ENCODE results near the gene SEC14L3. TPM values are rescaled to one million over a fixed set of nuclear protein-coding genes. Genes with fewer than 3 reads are reported as not detected.

SEC14L3 gene
- total and polyA plus RNA-seq, 2 donors (not counting 3 experiments of a cell fraction or from before 2014, with no cell fraction given): not detected

- no TSS peak for BruUV-seq (replicated peaks)
- ChIA-PET POLR2A (no interaction called here), CTCF (no interaction called here)
- Histone ChIP-seq H3K27me3 (ENCODE audit: control insufficient read depth in 2 of 2, insufficient read depth in 2 of 2, low read length in 2 of 2) (no peaks in the 10 kb centered on the region), H3K9me3 (replicated peaks; ENCODE audit: control insufficient read depth, insufficient read depth, low read length) (no peaks in the 10 kb centered on the region), H3K79me2 (ENCODE audit: control insufficient read depth, insufficient read depth, low read length) (no peaks in the 10 kb centered on the region), H3K4me1 (ENCODE audit: control insufficient read depth, extremely low read depth, insufficient read depth, low read length) (no peaks in the 10 kb centered on the region), H2AFZ (ENCODE audit: low read depth, low read length) (no peak overlapping the region), H3K36me3 (ENCODE audit: control insufficient read depth in 2 of 2, extremely low read depth in 1 of 2, insufficient read depth in 2 of 2, low read length in 2 of 2) (no peaks in the 10 kb centered on the region), H3K4me2 (ENCODE audit: insufficient read depth, low read length) (no peak overlapping the region), H3K9me1 (replicated peaks; ENCODE audit: control insufficient read depth, extremely low read depth, insufficient read depth, low read length) (no peaks in the 10 kb centered on the region), H4K20me1 (replicated peaks; ENCODE audit: control insufficient read depth, extremely low read depth, insufficient read depth, low read length) (no peaks in the 10 kb centered on the region), H3K4me3 (replicated peaks in 1 of 3; ENCODE audit: insufficient read depth in 1 of 3, low read depth in 1 of 3, low read length in 3 of 3) (no peak overlapping the region), H3K27ac (ENCODE audit: insufficient read depth, low read depth, low read length) (no peak overlapping the region), H3K9ac (replicated peaks; ENCODE audit: extremely low read depth, insufficient read depth, low read length) (no peak overlapping the region)
- TF ChIP-seq EZH2 (IDR thresholded peaks at IDR 0.05; ENCODE audit: borderline replicate concordance, low read depth, low read length, severe bottlenecking): no peak
- no peak for TF ChIP-seq JUN (IDR thresholded peaks at IDR 0.05; ENCODE audit: borderline replicate concordance, insufficient read depth, insufficient read length, low read depth)
- TF ChIP-seq POLR2A (IDR thresholded peaks at IDR 0.05; ENCODE audit: low read depth, low read length): no peak
- TF ChIP-seq FOS (IDR thresholded peaks at IDR 0.05; ENCODE audit: borderline replicate concordance, insufficient read depth, low read length): no peak
- TF ChIP-seq MYC (IDR thresholded peaks at IDR 0.05; ENCODE audit: low read depth, low read length): no peak
- no peak for TF ChIP-seq CTCF (IDR thresholded peaks at IDR 0.05; ENCODE audit: extremely low read depth in 1 of 2, insufficient read depth in 1 of 2, low read depth in 1 of 2, low read length in 2 of 2)
- no peak for TF ChIP-seq GATA2 (IDR thresholded peaks at IDR 0.05; ENCODE audit: insufficient read depth, insufficient read length, low read depth, low read length)
- no peak for TF ChIP-seq POLR2AphosphoS5 (IDR thresholded peaks at IDR 0.05; ENCODE audit: insufficient read depth, low read depth, low read length)
- no peak for TF ChIP-seq MAX (IDR thresholded peaks at IDR 0.05; ENCODE audit: insufficient read depth, insufficient read length)
- intact Hi-C loops (cut with micrococcal nuclease): no loop called here
- dilution Hi-C loops (cut with MboI; ENCODE audit: extremely low pct_ligation_motif_present, low sequenced_read_pairs): no loop called here
- DNase-seq (ENCODE audit: low read depth, low spot score): no peak
- no peak for FAIRE-seq
These were observed 16.6 kb downstream of the SEC14L3 start for GRCh38 chr22:30455075-30455840.
